RPMI7951 (cell line): Measurements from ENCODE around the gene KCNK13. TPM values are rescaled to one million over a fixed set of nuclear protein-coding genes. Genes with fewer than 3 reads are reported as not detected.
"Not testable (repeated sequence)": the region's sequence is repeated elsewhere in the genome, so short reads cannot be mapped to it uniquely, and the experiment has no call there.

Source experiments
- DNase-seq: peaks from one replicate; pipeline ENCODE4 v3.0.0-alpha.2; 2012; ENCODE audit warnings: low read depth
- total RNA-seq: library from RNA; depleted of rRNA; stranded (reverse); fragments of >200 nt; shearing (Covaris generic); gene quantifications from 2 replicates; pipeline ENCODE4 v1.2.3, GENCODE V29; 2014

KCNK13 gene
- total RNA-seq, 1 experiment from 2014 or later: not detected

DNA sequence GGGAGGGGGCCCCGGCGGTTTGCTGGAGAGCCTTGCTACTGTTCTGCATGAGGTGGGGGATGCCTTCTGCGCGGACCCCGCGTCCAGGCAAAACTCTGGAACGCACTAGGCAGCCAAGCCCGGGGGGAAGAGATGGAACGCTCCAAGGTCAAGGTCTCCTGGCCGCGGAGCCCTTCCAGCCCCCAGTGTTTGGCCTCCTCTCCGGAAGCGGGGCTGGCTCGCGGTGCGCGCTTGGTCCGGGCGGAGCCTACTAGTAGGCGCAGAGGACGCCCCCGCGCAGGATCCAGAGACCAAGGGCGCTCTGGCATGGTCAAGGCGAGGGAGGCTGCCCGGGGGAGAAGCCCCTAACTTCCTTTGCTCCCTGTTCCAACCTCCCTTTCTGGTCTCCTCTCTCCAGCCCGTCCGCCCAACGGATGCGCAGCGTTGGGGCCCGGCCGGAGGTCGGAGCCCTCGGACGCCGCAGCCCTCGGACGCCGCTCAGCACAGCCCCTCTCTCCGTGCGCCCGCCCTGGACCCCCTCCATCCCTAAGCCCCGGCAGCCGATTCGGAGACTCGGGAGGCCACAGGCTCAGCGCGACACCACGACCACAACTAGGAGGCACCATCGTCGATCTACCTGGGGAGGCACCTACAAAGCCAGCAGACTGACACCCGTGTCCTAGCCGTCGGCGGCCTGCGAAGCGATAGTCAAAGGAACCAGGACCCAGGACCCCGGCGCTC lies 669 bp upstream of the KCNK13 start:
- DNase-seq: no peak

DNA sequence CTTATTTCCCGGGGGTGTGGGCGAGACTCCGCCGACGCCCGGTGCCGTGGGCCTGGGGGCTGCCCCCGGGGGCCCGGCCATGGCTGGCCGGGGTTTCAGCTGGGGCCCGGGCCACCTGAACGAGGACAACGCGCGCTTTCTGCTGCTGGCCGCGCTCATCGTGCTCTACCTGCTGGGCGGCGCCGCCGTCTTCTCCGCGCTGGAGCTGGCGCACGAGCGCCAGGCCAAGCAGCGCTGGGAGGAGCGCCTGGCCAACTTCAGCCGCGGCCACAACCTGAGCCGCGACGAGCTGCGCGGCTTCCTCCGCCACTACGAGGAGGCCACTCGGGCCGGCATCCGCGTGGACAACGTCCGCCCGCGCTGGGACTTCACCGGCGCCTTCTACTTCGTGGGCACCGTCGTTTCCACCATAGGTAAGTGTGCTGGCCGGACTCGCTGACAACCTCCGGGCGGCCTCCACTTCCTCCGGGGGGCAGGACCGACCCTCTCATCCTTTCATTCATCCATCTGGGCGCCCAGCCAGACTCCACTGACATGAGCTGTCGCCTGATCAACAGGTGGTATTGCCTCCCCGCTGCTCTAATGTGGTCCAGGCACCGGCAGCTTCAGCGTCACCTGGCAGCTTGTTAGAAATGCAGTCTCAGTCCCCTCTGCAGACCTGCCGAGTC lies 467 bp downstream of the KCNK13 start:
- DNase-seq: no peak

DNA sequence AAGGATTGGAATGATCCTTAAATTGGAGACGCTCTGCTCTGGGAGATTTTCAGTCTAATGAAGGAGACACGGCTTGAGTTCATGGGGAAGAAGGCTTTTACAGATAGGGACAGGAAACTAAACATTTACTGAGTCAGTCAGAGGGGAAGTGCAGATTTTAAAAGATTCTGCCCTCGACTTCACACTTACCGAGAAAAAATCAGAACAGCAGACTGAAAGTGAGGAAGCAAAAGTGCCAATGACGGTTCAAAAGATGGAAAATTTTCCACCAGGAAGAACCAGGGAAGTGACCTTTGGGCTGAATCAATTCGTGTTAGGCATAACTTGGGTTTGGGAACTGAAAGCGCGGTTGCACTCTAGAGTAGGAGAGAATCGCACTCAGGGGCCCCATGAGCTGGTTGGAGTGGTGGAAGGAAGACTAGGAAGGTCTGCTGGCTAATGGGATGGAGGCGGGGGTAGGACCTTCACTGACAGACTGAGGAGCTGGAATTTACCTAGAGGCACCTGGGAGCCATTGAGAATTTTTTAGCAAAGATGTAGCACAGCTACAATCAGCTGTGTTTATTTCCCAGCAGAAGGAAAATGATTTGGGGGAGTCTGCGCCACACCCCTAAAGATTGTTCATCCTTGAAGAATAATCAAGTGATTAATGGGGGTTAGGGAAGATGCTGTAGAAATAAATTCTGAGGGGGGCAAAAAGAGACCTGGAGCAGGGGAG lies 1.2 kb downstream of the KCNK13 start:
- DNase-seq: no peak

DNA sequence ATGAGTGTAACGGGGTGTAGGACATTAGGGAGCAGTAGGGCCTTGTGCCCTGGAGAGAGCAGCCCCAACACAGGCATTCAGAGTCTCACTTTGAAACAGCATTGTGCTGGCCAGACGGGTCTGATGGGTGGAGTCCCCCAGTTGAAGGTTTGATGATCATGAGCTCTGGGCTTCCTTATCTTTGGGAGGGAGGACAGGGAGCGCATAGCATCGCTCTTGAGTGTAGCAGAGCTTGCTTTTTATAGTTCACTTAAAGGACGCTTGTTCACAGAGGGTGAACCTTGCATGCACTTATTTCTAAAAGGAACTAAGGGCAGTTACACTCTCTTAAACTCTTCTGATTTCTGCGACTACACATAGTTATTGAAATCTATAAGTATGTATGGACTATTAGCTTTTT lies 10.6 kb downstream of the KCNK13 start:
- no peak for DNase-seq

DNA sequence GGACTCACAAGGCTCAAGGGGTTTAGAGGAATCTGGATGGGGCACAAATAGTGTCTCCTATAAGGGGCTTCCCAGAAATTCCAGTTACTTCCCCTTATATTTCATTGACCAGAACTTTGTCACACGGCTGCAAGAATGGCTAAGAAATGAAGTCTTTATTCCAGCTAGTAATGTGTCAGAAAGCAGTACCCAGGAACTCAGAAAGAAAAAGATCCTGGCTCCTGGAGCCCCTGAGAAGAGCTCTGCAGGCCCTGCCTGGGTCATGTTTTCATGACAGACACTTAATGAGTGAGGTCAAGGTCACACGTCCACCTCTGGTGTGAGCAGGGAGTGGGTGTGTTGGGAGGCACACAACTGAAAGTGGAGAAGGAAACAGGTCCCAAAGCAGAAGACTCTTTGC lies 17.8 kb downstream of the KCNK13 start:
- no peak for DNase-seq

DNA sequence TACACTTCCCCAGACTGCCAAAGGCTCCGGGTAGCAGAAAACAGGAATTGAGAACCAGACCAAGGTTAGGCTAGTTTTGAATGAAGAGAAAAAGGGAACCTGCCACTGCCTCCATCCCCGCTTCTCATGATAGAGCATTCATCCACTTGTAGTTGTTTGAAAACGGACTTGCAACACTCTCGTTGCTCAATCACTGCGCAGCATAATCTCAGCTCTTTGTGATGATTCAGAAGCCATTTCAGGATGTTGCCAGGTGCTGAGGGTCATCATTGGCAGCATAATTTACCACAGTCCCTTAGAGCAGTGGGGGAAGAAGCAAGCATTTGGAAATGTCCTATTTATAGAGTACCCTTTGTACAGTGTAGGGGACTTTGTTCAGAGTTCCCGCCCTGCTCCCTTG lies 25.6 kb downstream of the KCNK13 start:
- peak; percentile 86 for DNase-seq

DNA sequence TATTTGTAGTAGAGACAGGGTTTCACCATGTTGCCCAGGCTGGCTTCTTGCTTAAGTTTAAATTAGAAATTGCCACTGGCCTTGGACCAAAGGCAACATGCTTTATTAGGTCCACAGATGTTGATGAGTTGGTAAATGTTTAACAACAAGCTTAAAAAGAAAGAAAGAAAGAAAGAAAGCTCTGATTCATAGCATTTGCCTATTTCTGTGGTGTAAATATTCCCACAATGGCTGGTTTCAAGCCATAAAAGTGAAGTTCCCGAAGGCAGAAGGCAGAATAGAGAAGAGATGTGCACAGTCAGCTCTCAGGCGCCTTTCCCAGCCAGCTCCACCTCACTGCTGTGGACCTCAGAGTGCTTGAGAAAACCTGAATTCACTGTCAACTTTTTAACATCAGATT lies 26.4 kb downstream of the KCNK13 start:
- peak; percentile 6 for DNase-seq

DNA sequence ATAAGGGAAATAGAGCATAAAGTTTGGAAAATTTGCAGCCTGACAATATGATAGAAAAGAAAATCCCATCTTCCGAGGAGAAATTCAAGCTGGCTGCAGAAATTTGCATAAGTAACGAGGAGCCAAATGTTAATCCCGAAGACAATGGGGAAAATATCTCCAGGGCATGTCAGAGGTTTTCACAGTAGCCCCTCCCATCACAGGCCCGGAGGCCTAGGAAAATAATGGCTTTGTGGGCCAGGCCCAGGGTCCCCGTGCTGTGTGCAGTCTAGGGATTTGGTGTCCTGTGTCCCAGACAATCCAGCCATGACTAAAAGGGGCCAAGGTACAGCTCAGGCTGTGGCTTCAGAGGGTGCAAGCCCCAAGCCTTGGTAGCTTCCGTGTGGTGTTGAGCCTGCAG lies 27.7 kb downstream of the KCNK13 start:
- not testable (repeated sequence) for DNase-seq

DNA sequence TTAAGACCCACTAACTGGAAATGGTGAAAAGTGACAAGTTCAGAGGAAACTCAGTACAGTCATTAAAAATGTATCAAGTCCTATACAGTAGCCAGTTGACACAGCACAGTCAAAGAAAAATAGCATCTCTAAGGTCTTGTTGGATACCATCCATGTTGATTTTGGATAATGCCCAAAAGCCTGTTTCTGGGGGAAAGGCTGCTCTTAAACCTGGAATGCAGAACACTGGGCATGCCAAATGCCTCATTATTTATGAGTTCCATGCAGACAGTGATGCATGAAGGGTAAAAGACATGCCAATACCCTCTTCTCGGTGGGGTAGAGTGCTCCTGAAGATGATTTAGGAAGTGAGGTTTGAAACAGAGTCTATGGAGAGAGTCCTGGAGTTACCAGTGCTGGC lies 29.6 kb downstream of the KCNK13 start:
- DNase-seq: peak; percentile 80

DNA sequence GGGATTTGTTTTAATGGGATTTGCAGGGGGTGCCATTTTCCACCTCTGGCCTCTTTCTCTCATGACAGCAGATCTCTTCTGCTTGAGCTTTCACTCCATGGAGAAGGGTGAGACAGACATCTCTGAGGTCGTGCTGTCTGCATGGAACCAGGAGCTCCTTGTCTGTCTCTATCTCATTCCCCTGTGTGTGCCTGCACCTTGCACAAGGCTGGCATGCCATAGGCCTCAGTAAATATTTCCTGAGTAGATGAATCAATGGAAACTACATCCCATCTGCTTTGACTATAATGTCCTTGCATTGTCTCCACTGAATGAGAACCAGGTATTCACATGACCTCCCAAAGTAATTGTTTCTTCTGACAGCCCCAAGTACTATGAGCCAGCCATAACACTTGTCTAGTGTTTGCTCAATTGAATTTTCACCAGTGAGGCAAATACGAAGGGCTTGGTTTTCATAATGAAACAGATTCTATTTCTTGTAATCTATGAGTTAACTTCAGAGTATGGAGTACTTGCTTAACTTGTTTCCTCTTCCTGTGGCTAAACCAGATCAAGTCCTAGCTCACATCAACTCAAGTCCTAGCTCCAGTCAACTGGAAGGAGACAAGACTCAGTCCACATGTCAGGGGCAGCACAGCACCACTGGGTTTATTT lies 32.3 kb downstream of the KCNK13 start:
- peak; percentile 69 for DNase-seq

DNA sequence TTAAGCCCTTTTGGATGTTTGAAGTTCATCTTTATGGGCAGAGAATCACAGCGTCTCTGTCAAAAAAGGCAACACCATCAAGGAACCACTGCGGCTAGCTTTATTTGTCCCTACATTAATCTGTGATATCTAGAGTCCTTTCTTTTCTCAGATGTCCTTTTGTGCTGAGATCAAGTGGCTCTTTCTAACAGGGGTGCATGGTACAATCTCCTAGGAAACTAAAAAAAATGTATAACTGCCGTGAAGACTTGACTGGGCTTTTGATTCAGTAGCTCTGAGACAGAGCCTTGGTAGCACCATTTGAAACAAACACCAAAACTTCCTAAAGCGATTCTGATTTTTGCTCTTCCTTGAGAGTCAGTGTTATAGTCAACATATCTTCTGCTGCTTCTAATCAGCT lies 33.3 kb downstream of the KCNK13 start:
- DNase-seq: no peak

DNA sequence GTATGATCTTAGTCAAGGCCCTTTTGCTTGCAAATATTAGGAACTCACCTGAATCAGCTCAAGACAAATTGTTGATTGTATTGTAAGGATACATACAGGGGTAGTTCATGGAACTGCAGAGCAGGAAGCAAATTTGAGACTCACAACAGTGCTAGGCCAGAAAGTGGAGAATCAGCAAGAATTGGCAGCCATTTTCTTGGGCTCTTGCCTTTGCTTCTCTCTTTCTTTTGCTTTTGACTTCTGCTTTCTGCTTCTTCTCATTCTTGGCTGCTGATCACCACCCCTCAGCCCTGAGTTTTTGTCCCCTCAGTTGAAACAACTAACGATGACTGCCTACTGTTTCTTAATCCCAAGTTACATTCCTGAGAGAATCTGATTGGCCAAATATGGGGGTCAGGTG lies 34.8 kb downstream of the KCNK13 start:
- DNase-seq: no peak

DNA sequence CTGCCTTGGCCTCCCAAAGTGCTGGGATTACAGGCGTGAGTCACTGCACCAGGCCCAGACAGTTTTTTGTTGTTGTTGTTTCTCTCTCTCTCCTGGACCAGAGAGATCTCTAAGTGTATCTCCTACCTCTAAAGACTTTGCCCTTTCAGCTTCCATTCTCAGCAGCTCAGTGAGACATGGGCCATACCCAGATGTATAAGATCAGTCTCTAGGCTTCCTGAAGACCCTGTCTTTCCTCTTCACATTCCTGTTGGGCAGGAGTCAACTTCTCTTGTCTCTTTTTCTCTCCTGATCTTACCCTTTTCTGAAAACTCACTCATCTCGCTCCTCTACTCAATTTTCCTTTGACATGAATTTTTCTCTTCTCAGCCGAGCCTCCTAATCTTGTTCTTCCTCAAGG lies 42.0 kb downstream of the KCNK13 start:
- no peak for DNase-seq

DNA sequence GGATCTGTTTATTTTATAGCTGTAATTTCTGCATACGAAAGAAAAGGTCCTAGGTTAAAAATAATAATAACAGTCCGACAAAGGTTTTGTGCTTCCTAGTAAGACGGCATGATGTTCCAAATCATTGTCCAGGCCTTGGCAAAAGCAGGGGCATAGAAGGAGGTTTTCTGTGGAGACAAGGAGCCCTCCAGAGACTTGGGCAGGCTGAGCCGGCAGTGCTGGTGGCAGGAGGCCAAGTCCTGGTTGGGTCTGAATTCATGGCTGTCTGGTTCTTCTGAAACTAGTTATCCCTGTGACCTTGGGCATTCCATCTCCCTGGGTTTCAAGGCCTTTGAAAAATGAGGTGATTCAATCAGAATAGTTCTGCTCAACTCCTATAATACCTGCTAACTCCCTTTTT lies 44.0 kb downstream of the KCNK13 start:
- no peak for DNase-seq

DNA sequence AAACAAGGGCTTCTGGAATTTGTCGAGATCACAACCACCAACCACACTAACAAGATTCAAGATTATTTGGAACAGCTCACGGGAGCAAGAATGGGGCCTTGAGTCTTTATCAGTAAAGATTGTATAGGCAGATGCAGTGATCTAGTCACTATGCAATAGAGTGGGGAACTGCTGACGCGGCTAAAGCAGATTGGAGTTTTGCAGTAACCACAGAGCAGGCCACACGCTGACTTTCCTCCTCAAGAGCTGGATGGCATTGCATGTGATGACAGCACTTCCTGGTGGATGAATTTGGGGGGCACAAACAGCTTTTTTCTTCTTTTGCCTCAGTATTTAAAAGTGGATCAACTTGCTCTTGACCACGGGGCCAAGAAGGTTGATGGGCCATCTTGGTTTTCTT lies 46.0 kb downstream of the KCNK13 start:
- DNase-seq: peak; percentile 4

DNA sequence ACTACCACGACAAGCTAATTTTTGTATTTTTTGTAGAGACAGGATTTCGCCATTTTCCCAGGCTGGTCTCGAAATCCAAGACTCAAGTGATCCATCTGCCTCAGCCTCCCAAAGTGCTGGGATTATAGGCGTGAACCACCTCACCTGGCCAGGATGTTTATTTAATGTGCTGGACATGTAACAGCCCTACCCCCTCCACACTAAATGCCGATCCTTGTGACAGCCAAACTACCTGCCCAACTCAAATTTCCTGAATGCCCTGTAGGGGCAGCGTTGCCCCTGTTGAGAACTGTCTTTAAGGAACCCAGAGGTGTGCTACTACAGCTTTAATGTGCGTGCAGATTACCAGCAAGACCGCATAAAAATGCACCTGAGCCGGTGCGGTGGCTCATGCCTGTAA lies 48.1 kb downstream of the KCNK13 start:
- DNase-seq: no peak

DNA sequence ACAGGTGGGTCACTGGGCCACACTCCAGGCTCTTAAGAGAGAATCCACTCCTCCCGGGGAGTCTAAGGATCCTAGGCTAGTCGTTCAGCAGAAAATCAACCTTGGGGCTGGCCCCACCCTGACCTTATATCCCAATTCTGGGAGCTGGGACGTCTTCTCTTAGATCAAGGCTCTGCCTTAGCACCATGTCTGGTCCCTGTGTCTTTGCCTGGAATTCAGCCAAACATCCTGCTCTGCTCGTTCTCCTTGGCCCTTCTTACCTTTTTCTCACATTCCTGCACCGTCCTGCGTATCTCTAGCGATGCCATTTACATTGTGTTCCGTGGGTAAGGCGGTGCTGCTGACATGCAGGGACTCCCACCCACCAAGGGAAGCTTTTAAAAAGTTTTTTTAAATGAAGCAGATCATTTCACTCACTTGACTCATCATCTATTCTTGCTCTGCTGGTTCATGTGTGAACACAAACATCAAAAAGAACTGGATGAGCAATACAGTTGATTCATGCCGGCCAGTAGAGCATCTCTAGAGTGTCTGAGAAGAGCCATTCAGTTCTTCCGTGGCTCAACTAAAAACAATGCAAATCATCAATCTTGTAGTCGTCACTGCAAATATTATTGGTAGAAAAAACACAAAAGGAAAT lies 50.2 kb downstream of the KCNK13 start:
- peak; percentile 69 for DNase-seq

DNA sequence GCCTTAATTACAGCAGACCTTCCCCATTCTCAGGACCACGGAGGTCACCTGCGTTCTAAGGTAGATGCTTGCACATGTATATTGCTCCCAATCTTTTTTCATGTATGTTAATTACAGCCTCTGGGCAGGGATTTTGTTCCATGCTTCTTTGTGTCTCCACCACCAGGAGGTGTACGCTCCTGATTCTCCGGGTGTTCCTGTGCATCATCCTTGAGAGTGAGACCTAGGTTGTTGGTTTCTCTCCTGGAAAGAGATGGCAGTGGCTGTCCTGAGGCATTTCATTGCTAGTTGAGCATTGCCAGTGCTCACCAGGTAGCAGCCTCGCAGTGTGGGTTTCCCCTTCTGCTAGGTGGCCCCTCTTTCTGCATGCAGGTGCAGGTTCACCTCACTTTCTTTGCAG lies 52.8 kb downstream of the KCNK13 start:
- DNase-seq: peak; percentile 7

DNA sequence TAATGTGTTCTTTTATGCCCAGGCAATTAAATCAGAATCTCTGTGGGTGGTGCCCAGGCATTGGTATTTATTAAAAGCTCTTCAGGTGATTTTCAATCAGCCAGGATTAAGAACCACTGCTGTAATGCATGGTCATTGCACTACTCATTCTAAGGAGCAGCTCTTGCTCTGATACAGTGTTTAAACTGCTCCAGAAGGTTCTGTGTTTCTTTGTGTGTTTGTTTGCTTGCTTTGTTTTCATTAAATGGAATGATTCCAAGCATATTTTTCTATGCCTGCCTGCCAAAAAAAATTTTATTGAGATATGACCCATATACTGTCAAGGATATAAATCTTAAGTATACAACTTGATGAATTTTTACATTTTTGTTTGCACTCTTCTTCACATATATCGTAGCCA lies 54.0 kb downstream of the KCNK13 start:
- DNase-seq: no peak

DNA sequence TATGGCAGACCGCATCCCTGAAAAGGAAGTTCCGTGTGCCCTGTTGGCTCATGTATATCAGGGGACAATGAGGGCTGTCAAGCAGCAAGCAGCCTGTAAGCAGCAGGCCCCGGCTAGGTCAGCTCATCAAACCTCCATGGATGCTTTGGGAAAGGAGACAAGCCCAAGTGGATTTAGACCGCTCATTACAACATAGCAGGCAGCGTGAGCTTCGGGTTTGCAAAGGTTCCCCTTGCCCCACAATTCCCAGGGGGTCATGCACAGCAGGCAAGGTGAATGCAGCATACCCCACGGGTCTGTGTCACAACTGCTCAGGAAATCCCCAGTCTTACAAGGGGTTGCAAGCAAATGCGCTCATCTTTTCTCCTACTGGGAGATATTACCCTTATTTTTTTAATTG lies 54.6 kb downstream of the KCNK13 start:
- DNase-seq: no peak

DNA sequence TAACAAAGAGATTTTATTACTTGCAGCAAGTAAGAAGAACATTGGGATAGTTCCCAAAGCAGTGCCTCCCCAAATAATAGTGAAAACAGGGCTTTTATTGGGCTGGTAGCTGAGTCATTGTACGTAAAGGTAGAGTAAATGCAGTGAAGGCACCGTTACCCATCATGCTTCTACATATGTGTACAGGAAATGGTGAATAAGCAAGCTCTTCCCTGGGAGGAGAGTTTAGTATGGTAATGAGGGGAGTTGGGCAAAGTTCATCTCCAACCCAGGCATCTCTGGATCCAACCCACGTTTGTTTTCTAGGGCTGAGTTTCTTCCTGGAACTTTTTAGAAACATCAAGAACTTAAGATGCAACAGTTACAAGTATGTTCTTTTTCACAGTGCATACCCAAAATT lies 56.2 kb downstream of the KCNK13 start:
- DNase-seq: no peak

DNA sequence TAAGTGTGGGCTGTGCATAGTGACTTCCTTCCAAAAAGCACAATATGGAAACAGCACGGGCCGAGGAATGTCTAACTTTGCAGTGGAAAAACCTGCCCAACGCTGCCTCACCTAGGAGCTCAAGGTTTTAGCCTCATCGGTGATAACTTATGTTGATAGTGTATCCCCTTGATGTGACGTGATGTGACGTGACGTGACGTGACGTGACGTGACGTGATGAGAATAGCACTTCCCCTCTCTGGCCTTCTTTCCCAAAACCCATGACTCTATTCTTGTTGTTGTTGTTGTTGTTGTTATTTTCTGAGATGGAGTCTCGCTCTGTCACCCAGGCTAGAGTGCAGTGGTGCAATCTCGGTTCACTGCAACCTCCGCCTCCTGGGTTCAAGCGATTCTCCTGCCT lies 64.5 kb downstream of the KCNK13 start:
- no peak for DNase-seq
